Progenitor cell of endocrine pancreas (in vitro differentiated cells): ENCODE results near the gene SLC1A7. TPM values are rescaled to one million over a fixed set of nuclear protein-coding genes. Genes with fewer than 3 reads are reported as not detected.

Experiments
- DNase-seq: peaks from one replicate; pipeline ENCODE4 v3.0.0; 2021; ENCODE audit warnings: low spot score; ENCODE audit not compliant: unreplicated experiment
- H3K27ac Mint-ChIP-seq: 2 replicates; pipeline ENCODE4 v1.8.0; 2021; ENCODE audit warnings: mild to moderate bottlenecking, moderate library complexity, mixed read lengths
- H3K27me3 Mint-ChIP-seq: 2 replicates; pipeline ENCODE4 v1.8.0; 2021; ENCODE audit warnings: mixed read lengths
- H3K36me3 Mint-ChIP-seq: 2 replicates; pipeline ENCODE4 v1.8.0; 2022; ENCODE audit warnings: mixed read lengths; ENCODE audit not compliant: insufficient read depth
- H3K4me1 Mint-ChIP-seq: 2 replicates; pipeline ENCODE4 v1.8.0; 2021; ENCODE audit warnings: low read depth, mixed read lengths
- H3K4me3 Mint-ChIP-seq: 2 replicates; pipeline ENCODE4 v1.8.0; 2021; ENCODE audit warnings: low read depth, mild to moderate bottlenecking, moderate library complexity, mixed read lengths
- H3K9me3 Mint-ChIP-seq: 2 replicates; pipeline ENCODE4 v1.8.0; 2021; ENCODE audit warnings: low read depth, mixed read lengths
- total RNA-seq: library from RNA; stranded (reverse); gene quantifications from 2 replicates; pipeline ENCODE4 v1.2.1, GENCODE V29; 2021
- TF ChIP-seq, protein P1 (sequence below): fragments of 200-600 bp; sonication (generic); IDR thresholded peaks from one replicate; pipeline ENCODE4 v1.5.0; 2021; ENCODE audit warnings: antibody characterized with exemption, mild to moderate bottlenecking; ENCODE audit not compliant: unreplicated experiment

Gene SLC1A7
- total RNA-seq, 1 donor from 2014 or later: not detected

DNA sequence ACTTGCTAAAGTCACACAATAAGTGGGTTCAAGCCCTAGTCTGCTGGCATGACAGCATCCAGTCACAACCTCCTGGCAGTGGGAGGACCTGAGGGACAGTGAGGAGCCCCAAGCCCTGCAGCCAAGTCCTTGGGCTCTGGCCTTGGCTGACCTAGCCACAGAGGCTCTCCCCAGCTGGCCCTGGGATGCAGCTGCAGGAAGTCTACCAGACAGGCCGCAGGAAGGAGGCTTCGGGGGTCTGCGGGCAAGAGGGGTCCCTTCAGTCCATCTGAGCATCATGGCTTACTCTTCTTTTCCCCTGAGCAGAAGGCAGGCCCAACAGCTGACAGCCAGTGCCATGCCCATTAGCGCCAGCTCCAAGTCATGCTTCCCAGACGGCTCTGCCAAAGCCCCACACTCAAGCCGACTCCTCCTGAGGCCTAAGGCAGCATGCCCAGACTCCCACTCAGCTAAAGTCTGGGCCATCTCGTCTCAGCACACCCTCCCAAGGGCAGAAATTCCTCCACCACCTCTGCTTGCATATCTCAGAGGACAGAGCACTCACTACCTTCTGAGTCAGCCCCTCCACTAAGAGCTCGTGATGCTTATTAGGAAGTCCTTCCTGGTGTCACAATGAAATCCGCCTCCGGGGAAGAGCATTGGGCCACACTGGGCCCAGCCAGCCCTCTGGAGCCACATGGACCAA lies 20.1 kb downstream of the SLC1A7 start:
- Mint-ChIP-seq H3K4me3 (no peak overlapping the region), H3K27ac (no peak overlapping the region), H3K27me3 (peaks cover 85% of the 10 kb centered on the region), H3K4me1 (peaks cover 13% of the 10 kb centered on the region), H3K9me3 (no peaks in the 10 kb centered on the region), H3K36me3 (no peaks in the 10 kb centered on the region)
- DNase-seq: no peak
- TF ChIP-seq, protein P1, sequence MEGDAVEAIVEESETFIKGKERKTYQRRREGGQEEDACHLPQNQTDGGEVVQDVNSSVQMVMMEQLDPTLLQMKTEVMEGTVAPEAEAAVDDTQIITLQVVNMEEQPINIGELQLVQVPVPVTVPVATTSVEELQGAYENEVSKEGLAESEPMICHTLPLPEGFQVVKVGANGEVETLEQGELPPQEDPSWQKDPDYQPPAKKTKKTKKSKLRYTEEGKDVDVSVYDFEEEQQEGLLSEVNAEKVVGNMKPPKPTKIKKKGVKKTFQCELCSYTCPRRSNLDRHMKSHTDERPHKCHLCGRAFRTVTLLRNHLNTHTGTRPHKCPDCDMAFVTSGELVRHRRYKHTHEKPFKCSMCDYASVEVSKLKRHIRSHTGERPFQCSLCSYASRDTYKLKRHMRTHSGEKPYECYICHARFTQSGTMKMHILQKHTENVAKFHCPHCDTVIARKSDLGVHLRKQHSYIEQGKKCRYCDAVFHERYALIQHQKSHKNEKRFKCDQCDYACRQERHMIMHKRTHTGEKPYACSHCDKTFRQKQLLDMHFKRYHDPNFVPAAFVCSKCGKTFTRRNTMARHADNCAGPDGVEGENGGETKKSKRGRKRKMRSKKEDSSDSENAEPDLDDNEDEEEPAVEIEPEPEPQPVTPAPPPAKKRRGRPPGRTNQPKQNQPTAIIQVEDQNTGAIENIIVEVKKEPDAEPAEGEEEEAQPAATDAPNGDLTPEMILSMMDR: no peak

DNA sequence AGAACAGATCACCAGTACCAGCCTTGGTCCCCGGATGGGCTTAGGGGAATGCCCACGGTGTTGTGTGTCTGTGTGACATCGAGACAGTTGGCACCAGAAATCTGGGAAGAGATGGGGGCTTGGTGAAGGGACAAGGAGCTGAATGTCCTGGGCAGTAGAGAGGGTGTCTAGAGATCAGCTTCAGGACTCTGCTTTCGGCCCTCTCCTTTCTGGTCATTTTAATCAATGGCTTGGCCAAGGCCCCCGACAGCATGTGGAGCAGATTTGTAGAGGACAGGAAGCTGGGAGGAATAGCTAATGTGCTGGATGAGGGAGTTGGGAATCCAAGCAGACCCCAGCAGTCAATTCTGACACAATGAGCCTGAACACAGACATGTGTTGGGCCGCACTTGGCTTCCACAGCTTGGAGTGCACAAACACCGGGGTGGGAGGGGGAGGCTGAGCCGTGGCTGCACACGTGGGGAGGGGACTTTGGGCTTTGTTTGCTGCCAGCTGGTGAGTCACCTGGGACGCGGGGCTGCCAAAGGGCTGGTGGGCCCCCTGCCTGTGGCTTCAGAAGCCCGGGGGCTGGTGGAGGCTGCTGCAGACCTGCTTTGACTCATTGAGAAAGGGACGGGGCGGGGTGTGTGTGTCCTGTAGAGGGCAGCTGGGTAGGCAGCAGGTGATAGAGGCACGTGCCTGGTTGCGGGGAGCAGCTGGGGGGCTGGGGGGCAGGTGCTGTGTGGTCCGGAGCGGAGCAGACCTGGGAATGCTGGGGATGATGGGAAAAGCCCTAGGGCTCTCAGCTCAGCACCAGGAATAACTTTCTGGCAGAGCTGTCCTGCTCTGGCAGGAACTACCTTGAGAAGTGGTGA lies 20.9 kb downstream of the SLC1A7 start:
- H3K9me3 Mint-ChIP-seq: no peaks in the 10 kb centered on the region
- peaks cover 88% of the 10 kb centered on the region for H3K27me3 Mint-ChIP-seq
- TF ChIP-seq, protein P1: no peak
- H3K27ac Mint-ChIP-seq: no peak overlapping the region
- no peak overlapping the region for H3K4me3 Mint-ChIP-seq
- H3K36me3 Mint-ChIP-seq: no peaks in the 10 kb centered on the region
- no peak for DNase-seq
- peaks cover 18% of the 10 kb centered on the region for H3K4me1 Mint-ChIP-seq

DNA sequence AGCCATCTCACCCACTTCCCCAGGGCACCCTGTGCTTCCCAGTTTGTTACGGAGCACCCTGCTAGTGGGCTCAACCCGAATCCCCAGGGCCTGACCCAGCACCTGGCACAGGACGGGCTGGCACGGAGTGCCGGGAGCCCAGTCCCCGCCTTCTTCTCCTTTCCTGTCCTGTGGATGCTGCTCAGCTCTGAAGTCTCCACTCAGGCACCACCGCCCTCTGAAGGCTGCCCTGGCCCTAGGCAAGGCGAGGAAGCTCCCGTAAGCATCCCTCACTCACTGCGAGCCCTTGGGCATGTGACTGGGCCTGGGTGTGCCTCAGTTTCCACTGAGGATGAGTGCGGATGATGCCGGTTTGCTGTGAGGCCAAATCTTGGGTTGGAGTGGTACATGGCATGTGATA lies 21.8 kb downstream of the SLC1A7 start:
- DNase-seq: no peak
- Mint-ChIP-seq H3K9me3 (no peaks in the 10 kb centered on the region), H3K27ac (no peak overlapping the region), H3K4me1 (peaks cover 25% of the 10 kb centered on the region), H3K36me3 (no peaks in the 10 kb centered on the region), H3K27me3 (peaks cover 87% of the 10 kb centered on the region), H3K4me3 (no peak overlapping the region)
- TF ChIP-seq, protein P1: no peak

DNA sequence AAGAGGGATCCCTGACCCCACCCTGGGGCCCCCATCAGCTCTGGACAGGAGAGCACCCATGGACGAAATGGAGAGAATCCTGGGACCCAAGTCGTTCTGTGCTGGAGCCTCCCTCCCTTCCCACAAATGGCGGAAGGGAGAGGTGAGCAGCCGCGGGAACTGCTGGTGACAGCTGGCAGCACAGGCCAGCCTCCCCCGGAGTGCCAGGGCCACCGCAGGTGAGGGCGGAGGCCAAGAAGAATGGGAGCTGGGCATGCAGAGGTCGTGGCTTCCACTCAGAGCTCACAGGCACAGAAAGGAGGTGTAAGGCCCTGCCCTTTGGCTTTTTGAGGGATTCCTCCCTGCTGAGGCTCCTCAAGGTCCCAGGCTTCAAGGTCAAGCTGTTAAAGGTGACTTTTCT lies 24.6 kb downstream of the SLC1A7 start:
- TF ChIP-seq, protein P1: no peak
- no peak overlapping the region for H3K4me3 Mint-ChIP-seq
- no peaks in the 10 kb centered on the region for H3K9me3 Mint-ChIP-seq
- H3K36me3 Mint-ChIP-seq: no peaks in the 10 kb centered on the region
- no peak overlapping the region for H3K27ac Mint-ChIP-seq
- peaks cover 91% of the 10 kb centered on the region for H3K27me3 Mint-ChIP-seq
- peaks cover 25% of the 10 kb centered on the region for H3K4me1 Mint-ChIP-seq
- no peak for DNase-seq

DNA sequence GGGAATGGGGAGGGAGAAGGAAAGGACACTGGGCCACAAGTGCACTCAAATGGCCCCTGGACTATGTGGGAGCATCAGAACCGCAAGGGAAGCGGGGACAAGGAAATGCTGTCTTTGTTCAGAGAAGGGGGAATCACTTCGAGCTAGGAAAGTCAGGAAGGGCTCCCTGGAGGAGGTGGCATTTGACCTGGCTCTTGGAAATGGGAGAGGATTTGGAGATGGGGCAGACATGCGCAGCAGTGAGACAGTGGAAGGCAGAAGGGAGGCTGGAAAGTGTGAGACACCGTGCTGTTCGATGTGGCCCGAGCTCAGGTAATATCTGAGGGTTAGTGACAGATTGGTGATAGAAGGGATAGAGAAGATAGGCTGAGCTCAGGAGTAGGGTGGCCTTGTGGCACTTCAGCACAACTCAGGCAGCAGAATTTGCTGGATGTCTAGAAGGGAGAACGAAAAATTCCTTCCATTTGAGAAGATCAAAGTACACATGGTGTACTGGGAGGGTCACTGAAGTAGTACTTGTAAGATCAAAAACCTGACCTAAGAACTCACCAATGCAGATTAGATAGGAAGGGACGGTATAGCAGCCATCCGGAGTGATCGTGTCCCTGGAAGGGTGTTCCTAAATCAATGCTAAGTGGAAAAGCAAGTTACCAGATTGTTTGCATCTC lies 25.4 kb downstream of the SLC1A7 start:
- DNase-seq: no peak
- H3K4me3 Mint-ChIP-seq: no peak overlapping the region
- H3K27me3 Mint-ChIP-seq: peaks cover 91% of the 10 kb centered on the region
- no peak overlapping the region for H3K27ac Mint-ChIP-seq
- peaks cover 25% of the 10 kb centered on the region for H3K4me1 Mint-ChIP-seq
- TF ChIP-seq, protein P1: no peak
- no peaks in the 10 kb centered on the region for H3K36me3 Mint-ChIP-seq
- H3K9me3 Mint-ChIP-seq: no peaks in the 10 kb centered on the region
